ENCODE results near the gene TEX44. TPM values are rescaled to one million over a fixed set of nuclear protein-coding genes. Genes with fewer than 3 reads are reported as not detected.

TEX44 gene
- total RNA-seq, 1 donor from 2014 or later: not detected

GRCh38 chr2:231612109-231612455, 19.4 kb downstream of the TEX44 start:
- peak overlapping the region; percentile 91 for H3K27ac ChIP-seq (ENCODE audit: low read depth, low read length)
- H3K4me3 ChIP-seq (ENCODE audit: insufficient read depth, low read depth, low read length): peak overlapping the region; percentile 3
- no peaks in the 10 kb centered on the region for H3K36me3 ChIP-seq (ENCODE audit: insufficient read depth, low read length)
- Mint-ChIP-seq H3K9me3 (ENCODE audit: unreplicated experiment) (peaks cover 2% of the 10 kb centered on the region), H3K27me3 (ENCODE audit: low read depth, unreplicated experiment) (peaks cover 8% of the 10 kb centered on the region), H3K4me3 (ENCODE audit: unreplicated experiment) (peak overlapping the region; percentile 34), H3K4me1 (ENCODE audit: low read depth, unreplicated experiment) (peaks cover 19% of the 10 kb centered on the region), H3K27ac (ENCODE audit: unreplicated experiment) (peak overlapping the region; percentile 91), H3K36me3 (ENCODE audit: low read depth, unreplicated experiment) (no peaks in the 10 kb centered on the region)
- FAIRE-seq (no peak), DNase-seq (ENCODE audit: low read depth) (peak; percentile 64)
- no peaks in the 10 kb centered on the region for H4K20me1 ChIP-seq (ENCODE audit: insufficient read depth, low read length)
- peak overlapping the region; percentile 79 for H3K9ac ChIP-seq (ENCODE audit: low read length)
- H2AFZ ChIP-seq (ENCODE audit: low read depth, low read length): peak overlapping the region; percentile 31
- no peaks in the 10 kb centered on the region for H3K27me3 ChIP-seq (ENCODE audit: insufficient read depth, low read length)
- TF ChIP-seq CTCF (IDR thresholded peaks at IDR 0.05; ENCODE audit: insufficient read depth, low read depth, low read length): no peak
- no peak for TF ChIP-seq EZH2 (IDR thresholded peaks at IDR 0.05; ENCODE audit: insufficient read depth, low read length)
- H3K4me2 ChIP-seq (ENCODE audit: low read length): peak overlapping the region; percentile 93
- peaks cover 36% of the 10 kb centered on the region for H3K4me1 ChIP-seq (ENCODE audit: insufficient read depth, low read length)
- no peaks in the 10 kb centered on the region for H3K9me3 ChIP-seq (ENCODE audit: insufficient read depth, low read depth, low read length)
- no peaks in the 10 kb centered on the region for H3K79me2 ChIP-seq (ENCODE audit: insufficient read depth, low read length)

GRCh38 chr2:231612456-231613330, 20.0 kb downstream of the TEX44 start:
- peak overlapping the region; percentile 3 for H3K4me3 ChIP-seq (ENCODE audit: insufficient read depth, low read depth, low read length)
- TF ChIP-seq EZH2 (IDR thresholded peaks at IDR 0.05; ENCODE audit: insufficient read depth, low read length): no peak
- peak; percentile 76 for TF ChIP-seq CTCF (IDR thresholded peaks at IDR 0.05; ENCODE audit: insufficient read depth, low read depth, low read length)
- H3K4me2 ChIP-seq (ENCODE audit: low read length): peak overlapping the region; percentile 93

GRCh38 chr2:231613331-231613662, 20.6 kb downstream of the TEX44 start:
- H3K4me1 ChIP-seq (ENCODE audit: insufficient read depth, low read length): peaks cover 45% of the 10 kb centered on the region
- H3K79me2 ChIP-seq (ENCODE audit: insufficient read depth, low read length): no peaks in the 10 kb centered on the region
- peak overlapping the region; percentile 93 for H3K4me2 ChIP-seq (ENCODE audit: low read length)
- Mint-ChIP-seq H3K4me1 (ENCODE audit: low read depth, unreplicated experiment) (peaks cover 31% of the 10 kb centered on the region), H3K9me3 (ENCODE audit: unreplicated experiment) (peaks cover 2% of the 10 kb centered on the region), H3K27me3 (ENCODE audit: low read depth, unreplicated experiment) (peaks cover 3% of the 10 kb centered on the region), H3K27ac (ENCODE audit: unreplicated experiment) (peak overlapping the region; percentile 99), H3K4me3 (ENCODE audit: unreplicated experiment) (peak overlapping the region; percentile 72), H3K36me3 (ENCODE audit: low read depth, unreplicated experiment) (no peaks in the 10 kb centered on the region)
- FAIRE-seq (no peak), DNase-seq (ENCODE audit: low read depth) (no peak)
- H3K27ac ChIP-seq (ENCODE audit: low read depth, low read length): peak overlapping the region; percentile 91
- H3K9me3 ChIP-seq (ENCODE audit: insufficient read depth, low read depth, low read length): no peaks in the 10 kb centered on the region
- no peak overlapping the region for H3K4me3 ChIP-seq (ENCODE audit: insufficient read depth, low read depth, low read length)
- no peaks in the 10 kb centered on the region for H4K20me1 ChIP-seq (ENCODE audit: insufficient read depth, low read length)
- no peaks in the 10 kb centered on the region for H3K36me3 ChIP-seq (ENCODE audit: insufficient read depth, low read length)
- no peaks in the 10 kb centered on the region for H3K27me3 ChIP-seq (ENCODE audit: insufficient read depth, low read length)
- H2AFZ ChIP-seq (ENCODE audit: low read depth, low read length): peak overlapping the region; percentile 54
- TF ChIP-seq EZH2 (IDR thresholded peaks at IDR 0.05; ENCODE audit: insufficient read depth, low read length): no peak
- H3K9ac ChIP-seq (ENCODE audit: low read length): peak overlapping the region; percentile 79

More at GRCh38 chr2:231612456-231613330, 20.0 kb downstream of the TEX44 start:
- peaks cover 25% of the 10 kb centered on the region for H3K4me1 Mint-ChIP-seq (ENCODE audit: low read depth, unreplicated experiment)
- H3K27me3 ChIP-seq (ENCODE audit: insufficient read depth, low read length): no peaks in the 10 kb centered on the region
- H2AFZ ChIP-seq (ENCODE audit: low read depth, low read length): peak overlapping the region; percentile 31
- H3K9ac ChIP-seq (ENCODE audit: low read length): peak overlapping the region; percentile 79
- no peaks in the 10 kb centered on the region for H3K36me3 ChIP-seq (ENCODE audit: insufficient read depth, low read length)
- no peaks in the 10 kb centered on the region for H3K9me3 ChIP-seq (ENCODE audit: insufficient read depth, low read depth, low read length)
- peaks cover 41% of the 10 kb centered on the region for H3K4me1 ChIP-seq (ENCODE audit: insufficient read depth, low read length)
- peaks cover 2% of the 10 kb centered on the region for H3K9me3 Mint-ChIP-seq (ENCODE audit: unreplicated experiment)
- peak overlapping the region; percentile 91 for H3K27ac Mint-ChIP-seq (ENCODE audit: unreplicated experiment)
- no peak for FAIRE-seq
- H3K36me3 Mint-ChIP-seq (ENCODE audit: low read depth, unreplicated experiment): no peaks in the 10 kb centered on the region
- H3K27ac ChIP-seq (ENCODE audit: low read depth, low read length): peak overlapping the region; percentile 91
- peaks cover 5% of the 10 kb centered on the region for H3K27me3 Mint-ChIP-seq (ENCODE audit: low read depth, unreplicated experiment)
- DNase-seq (ENCODE audit: low read depth): peak; percentile 86
- H3K79me2 ChIP-seq (ENCODE audit: insufficient read depth, low read length): no peaks in the 10 kb centered on the region
- H3K4me3 Mint-ChIP-seq (ENCODE audit: unreplicated experiment): peak overlapping the region; percentile 70
- no peaks in the 10 kb centered on the region for H4K20me1 ChIP-seq (ENCODE audit: insufficient read depth, low read length)

All from astrocyte (in vitro differentiated cells and primary cell).